RWPE2 (cell line): ENCODE measurements around the gene WBP2.

ENCODE experiments used
- ATAC-seq: fragments of 200-7000 bp; cut with Tn5 transposase; 3 replicates; pipeline ENCODE4 v1.9.1; 2021; ENCODE audit warnings: low read depth
- DNase-seq: peaks from one replicate; pipeline ENCODE4 v3.0.0-alpha.2; 2020; ENCODE audit warnings: low spot score
- H3K27ac ChIP-seq: fragments of 450-650 bp; 2 replicates; pipeline ENCODE4 v1.5.1; 2017; ENCODE audit warnings: mild to moderate bottlenecking; ENCODE audit not compliant: poor library complexity, severe bottlenecking
- H3K27me3 ChIP-seq: fragments of 250-450 bp; sonication (Bioruptor Pico); 2 replicates; pipeline ENCODE4 v1.5.1; 2021; ENCODE audit warnings: mild to moderate bottlenecking, moderate library complexity; ENCODE audit not compliant: insufficient read depth, poor library complexity, severe bottlenecking
- H3K36me3 ChIP-seq: fragments of 250-450 bp; sonication (Bioruptor Pico); 2 replicates; pipeline ENCODE4 v1.5.1; 2020; ENCODE audit warnings: low read depth, mild to moderate bottlenecking, moderate library complexity
- H3K4me1 ChIP-seq: fragments of 250-450 bp; sonication (Bioruptor Pico); 2 replicates; pipeline ENCODE4 v1.5.1; 2021; ENCODE audit warnings: mild to moderate bottlenecking, moderate library complexity; ENCODE audit not compliant: insufficient read depth, poor library complexity, severe bottlenecking
- H3K4me3 ChIP-seq: fragments of 250-450 bp; sonication (Bioruptor Pico); 2 replicates; pipeline ENCODE4 v1.5.1; 2021; ENCODE audit warnings: mild to moderate bottlenecking, moderate library complexity; ENCODE audit not compliant: severe bottlenecking
- H3K9me3 ChIP-seq: fragments of 250-450 bp; sonication (Bioruptor Pico); 2 replicates; pipeline ENCODE4 v1.5.1; 2021; ENCODE audit warnings: mild to moderate bottlenecking, moderate library complexity; ENCODE audit not compliant: severe bottlenecking
- CTCF ChIP-seq: fragments of 450-650 bp; IDR thresholded peaks from one replicate; pipeline ENCODE4 v1.5.1; 2017; ENCODE audit warnings: mild to moderate bottlenecking, moderate library complexity; ENCODE audit not compliant: poor library complexity, severe bottlenecking

The WBP2 gene

DNA sequence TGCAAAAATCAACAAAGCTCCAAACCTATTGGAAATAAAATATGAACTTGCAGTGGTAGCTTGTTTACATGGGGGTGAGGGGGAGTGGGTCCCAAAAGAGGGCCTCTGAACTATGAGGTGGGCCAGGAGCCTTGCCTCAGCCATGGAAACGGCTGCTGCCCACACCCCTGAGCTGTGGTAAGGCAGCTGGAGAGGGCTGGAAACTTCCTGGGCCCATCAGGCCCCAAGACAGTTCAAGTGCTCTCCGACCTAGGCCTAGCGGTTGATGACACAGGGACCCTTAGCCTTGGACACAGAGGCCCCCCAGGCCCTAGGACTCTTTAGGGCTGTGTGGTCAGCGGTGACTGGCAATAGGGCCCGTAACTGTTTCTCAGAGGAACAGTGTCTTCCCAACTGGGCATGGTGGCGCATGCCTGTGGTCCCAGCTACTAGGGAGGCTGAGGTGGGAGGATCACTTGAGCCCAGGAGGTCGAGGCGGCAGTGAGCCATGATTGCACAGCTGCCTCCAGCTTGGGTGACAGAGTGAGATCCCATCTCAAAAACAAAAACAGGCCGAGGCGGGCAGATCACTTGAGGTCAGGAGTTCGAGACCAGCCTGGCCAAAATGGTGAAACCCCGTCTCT lies 29.3 kb downstream of the WBP2 start:
- H3K27me3 ChIP-seq, result no peaks in the 10 kb centered on the region
- TF ChIP-seq CTCF, result no peak
- H3K27ac ChIP-seq, result no peak overlapping the region
- H3K36me3 ChIP-seq, result peaks cover 26% of the 10 kb centered on the region
- ATAC-seq (no peak), DNase-seq (no peak)
- H3K4me1 ChIP-seq, result no peaks in the 10 kb centered on the region
- H3K9me3 ChIP-seq, result no peaks in the 10 kb centered on the region
- no peak overlapping the region for H3K4me3 ChIP-seq

DNA sequence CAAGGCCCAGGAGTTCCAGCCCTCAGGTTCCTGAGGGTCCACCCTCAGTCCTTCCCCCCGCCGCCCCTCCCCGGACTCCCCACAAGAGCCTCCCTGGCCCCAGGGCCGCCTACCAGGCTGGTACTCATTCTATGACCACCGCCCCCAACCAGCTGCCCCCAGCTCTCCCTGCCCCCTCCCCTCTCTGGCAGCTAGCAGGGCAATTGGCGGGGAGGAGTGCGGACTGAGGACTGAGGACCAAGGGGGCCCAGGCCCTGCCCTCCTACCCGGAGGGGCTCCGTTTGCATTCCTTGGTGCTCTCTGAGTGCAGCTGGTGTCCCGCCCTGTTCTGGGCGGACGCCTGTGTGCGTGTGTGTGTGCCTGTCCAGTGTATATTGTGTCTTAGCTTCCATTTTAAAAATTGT lies 30.0 kb downstream of the WBP2 start:
- H3K36me3 ChIP-seq, result peaks cover 31% of the 10 kb centered on the region
- no peak overlapping the region for H3K4me3 ChIP-seq
- no peak for TF ChIP-seq CTCF
- H3K27me3 ChIP-seq, result no peaks in the 10 kb centered on the region
- no peak overlapping the region for H3K27ac ChIP-seq
- peak; percentile 66 for DNase-seq
- H3K4me1 ChIP-seq, result no peaks in the 10 kb centered on the region
- no peaks in the 10 kb centered on the region for H3K9me3 ChIP-seq
- no peak for ATAC-seq

DNA sequence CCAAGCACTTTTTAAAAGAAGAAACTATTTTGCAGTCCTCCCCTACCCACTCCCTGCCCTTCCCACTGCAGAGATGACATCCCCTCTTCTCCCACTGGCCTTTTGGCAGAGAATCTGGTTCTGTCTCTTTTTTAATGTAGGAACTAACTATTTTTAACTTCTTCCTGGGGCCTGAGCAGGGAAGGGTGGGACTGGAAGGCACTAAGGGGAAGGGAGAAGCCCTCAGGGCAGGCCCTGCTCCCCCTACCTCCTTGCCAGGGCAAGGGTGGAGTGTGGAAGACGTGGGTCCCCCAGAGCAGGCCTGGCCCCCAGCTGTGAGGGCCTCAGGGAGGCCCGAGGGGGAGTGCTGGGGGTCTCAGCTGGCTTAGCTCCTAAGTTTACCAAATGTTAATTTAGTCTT lies 30.5 kb downstream of the WBP2 start:
- ATAC-seq (no peak), DNase-seq (peak; percentile 45)
- H3K36me3 ChIP-seq, result peaks cover 36% of the 10 kb centered on the region
- H3K4me1 ChIP-seq, result no peaks in the 10 kb centered on the region
- H3K4me3 ChIP-seq, result no peak overlapping the region
- TF ChIP-seq CTCF, result no peak
- H3K27me3 ChIP-seq, result no peaks in the 10 kb centered on the region
- H3K9me3 ChIP-seq, result no peaks in the 10 kb centered on the region
- no peak overlapping the region for H3K27ac ChIP-seq

DNA sequence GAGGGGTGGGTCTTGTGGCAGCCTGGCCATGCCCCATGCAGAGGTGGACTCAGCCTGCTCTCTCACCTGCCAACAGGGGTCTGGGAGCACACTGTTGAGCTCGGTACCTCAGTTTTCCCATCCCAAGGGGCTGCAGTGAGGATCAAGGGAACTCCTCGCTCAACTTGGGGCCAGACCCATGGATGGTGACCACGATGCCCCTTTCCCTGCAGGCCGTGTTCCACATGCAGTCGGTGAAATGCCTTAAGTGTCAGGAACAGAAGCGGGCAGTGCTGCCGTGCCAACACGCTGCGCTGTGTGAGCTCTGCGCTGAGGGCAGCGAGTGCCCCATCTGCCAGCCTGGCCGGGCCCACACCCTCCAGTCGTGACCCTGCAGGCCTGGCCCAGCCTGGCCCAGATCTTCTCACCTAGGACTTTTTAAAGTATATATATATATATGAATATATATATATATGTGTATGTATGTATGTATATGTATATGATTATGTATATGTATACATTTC lies 31.0 kb downstream of the WBP2 start:
- ATAC-seq, result no peak
- Histone ChIP-seq H3K4me3 (no peak overlapping the region), H3K4me1 (no peaks in the 10 kb centered on the region), H3K36me3 (peaks cover 42% of the 10 kb centered on the region), H3K27ac (no peak overlapping the region), H3K27me3 (no peaks in the 10 kb centered on the region), H3K9me3 (no peaks in the 10 kb centered on the region)
- no peak for TF ChIP-seq CTCF
- DNase-seq, result peak; percentile 45

GRCh38 chr17:75823257-75824041 lies 31.7 kb downstream of the WBP2 start:
- ATAC-seq (no peak), DNase-seq (peak; percentile 61)
- Histone ChIP-seq H3K4me1 (no peaks in the 10 kb centered on the region), H3K36me3 (peaks cover 45% of the 10 kb centered on the region), H3K9me3 (no peaks in the 10 kb centered on the region), H3K27ac (no peak overlapping the region), H3K27me3 (no peaks in the 10 kb centered on the region), H3K4me3 (no peak overlapping the region)
- no peak for TF ChIP-seq CTCF
